Thyroid gland (tissue), 4 donors: ENCODE data around the gene PRCP. TPM values are rescaled to one million over a fixed set of nuclear protein-coding genes. Genes with fewer than 3 reads are reported as not detected.

Experiments
- DNase-seq, 2 donors: peaks; one replicate each; pipeline ENCODE4 v3.0.0-alpha.2; 2019
- H3K27ac ChIP-seq, 3 donors: fragments of 200-600 bp; sonication (generic); 1 replicate in 2 of 3; 2 replicates in 1 of 3; pipeline ENCODE4 v1.5.1; 2016 to 2019; ENCODE audit warnings: mild to moderate bottlenecking in 1 of 3, moderate library complexity in 1 of 3
- H3K27me3 ChIP-seq: fragments of 200-600 bp; sonication (generic); one replicate; pipeline ENCODE4 v1.5.1; 2019
- H3K36me3 ChIP-seq, 2 donors: fragments of 200-600 bp; sonication (generic); one replicate each; pipeline ENCODE4 v1.5.1; 2016 to 2019
- H3K4me1 ChIP-seq, 2 donors: fragments of 200-600 bp; sonication (generic); one replicate each; pipeline ENCODE4 v1.5.1; 2017 to 2019
- H3K4me3 ChIP-seq, 3 donors: fragments of 200-600 bp; sonication (generic); replicated peaks in 1 of 3; 1 replicate in 2 of 3; 2 replicates in 1 of 3; pipeline ENCODE4 v1.5.1; 2016; ENCODE audit warnings: mild to moderate bottlenecking in 1 of 3
- H3K9me3 ChIP-seq: fragments of 200-600 bp; sonication (generic); one replicate; pipeline ENCODE4 v1.5.1; 2017
- CTCF ChIP-seq, 6 experiments: fragments of 200-600 bp in 3 of 6; fragments of 450-650 bp in 3 of 6; sonication (generic) in 3 of 6; IDR thresholded peaks; one replicate each; pipeline ENCODE4 v1.5.1; 2016 to 2019; ENCODE audit warnings: antibody characterized with exemption in 6 of 6, mild to moderate bottlenecking in 2 of 6, inconsistent platforms in 1 of 6, moderate library complexity in 1 of 6
- POLR2A ChIP-seq, 2 donors: fragments of 450-650 bp; IDR thresholded peaks; one replicate each; pipeline ENCODE4 v1.6.1; 2017; ENCODE audit warnings: antibody characterized with exemption in 2 of 2, mild to moderate bottlenecking in 2 of 2, moderate library complexity in 1 of 2
- WGBS, 2 donors: methylation state at CpG; one replicate each; pipeline ENCODE4 v1.1.5; 2017; 5-methylcytosine and 5-hydroxymethylcytosine counted together
- intact Hi-C: fragments of 100-400 bp; cut with DNase I; formaldehyde crosslinking; loops from one replicate; pipeline ENCODE4 v1.15.1; 2023
- total RNA-seq, 4 donors: library from RNA; depleted of rRNA; stranded (reverse); fragments of >200 nt; gene quantifications; one replicate each; pipeline ENCODE4 v1.2.3, GENCODE V29; 2016

Gene PRCP
- total RNA-seq, 4 donors from 2014 or later, result 59.1 to 122 (median 81.1) TPM

- intact Hi-C loops, result no loop called here
- no peaks in the 10 kb centered on the region for H3K9me3 ChIP-seq
- no peaks in the 10 kb centered on the region for H3K27me3 ChIP-seq
- no peaks in the 10 kb centered on the region for H3K4me1 ChIP-seq
- no peak overlapping the region for H3K4me3 ChIP-seq
- no peak for DNase-seq
- no peak overlapping the region for H3K27ac ChIP-seq
- WGBS, 2 donors, result 96 to 98% methylated on average over 1 of the region's 1 CpG
- TF ChIP-seq CTCF (IDR thresholded peaks at IDR 0.05) (no peak), POLR2A (IDR thresholded peaks at IDR 0.05) (no peak)
- peaks cover 0 to 11% of the 10 kb centered on the region in 2 donors for H3K36me3 ChIP-seq
Observed at GRCh38 chr11:82830746-82831145, 69.5 kb downstream of the PRCP start.

GRCh38 chr11:82829101-82829500 is 71.1 kb downstream of the PRCP start:
- TF ChIP-seq POLR2A (IDR thresholded peaks at IDR 0.05) (no peak), CTCF (IDR thresholded peaks at IDR 0.05) (no peak)

GRCh38 chr11:82828472-82828871 is 71.8 kb downstream of the PRCP start:
- no peak for DNase-seq
- no peak overlapping the region for H3K4me3 ChIP-seq
- TF ChIP-seq CTCF (IDR thresholded peaks at IDR 0.05) (no peak), POLR2A (IDR thresholded peaks at IDR 0.05) (no peak)
- H3K27ac ChIP-seq, result no peak overlapping the region
- intact Hi-C loops, result no loop called here
- H3K36me3 ChIP-seq, result peaks cover 0 to under 1% of the 10 kb centered on the region in 2 donors
- H3K4me1 ChIP-seq, result peaks cover 0 to 7% of the 10 kb centered on the region in 2 donors
- no peaks in the 10 kb centered on the region for H3K9me3 ChIP-seq
- H3K27me3 ChIP-seq, result no peaks in the 10 kb centered on the region
- 100% methylated on average over 1 of the region's 1 CpG for WGBS, 2 donors

More at GRCh38 chr11:82829101-82829500, 71.1 kb downstream of the PRCP start:
- Histone ChIP-seq H3K27ac (no peak overlapping the region), H3K4me3 (no peak overlapping the region), H3K4me1 (peaks cover 0 to 3% of the 10 kb centered on the region in 2 donors), H3K27me3 (no peaks in the 10 kb centered on the region), H3K9me3 (no peaks in the 10 kb centered on the region), H3K36me3 (peaks cover 0 to 6% of the 10 kb centered on the region in 2 donors)
- 69 to 71% methylated on average over 1 of the region's 1 CpG for WGBS, 2 donors
- intact Hi-C loops, result no loop called here
- no peak for DNase-seq

GRCh38 chr11:82826526-82826925 is 73.7 kb downstream of the PRCP start:
- no peak for TF ChIP-seq POLR2A (IDR thresholded peaks at IDR 0.05)
- TF ChIP-seq CTCF (IDR thresholded peaks at IDR 0.05), result no peak
- no peaks in the 10 kb centered on the region for H3K36me3 ChIP-seq
- no peak overlapping the region for H3K4me3 ChIP-seq
- H3K27ac ChIP-seq, result no peak overlapping the region
- H3K27me3 ChIP-seq, result no peaks in the 10 kb centered on the region
- H3K9me3 ChIP-seq, result no peaks in the 10 kb centered on the region
- peaks cover 0 to 7% of the 10 kb centered on the region in 2 donors for H3K4me1 ChIP-seq
- intact Hi-C loops, result no loop called here
- no peak for DNase-seq

- H3K27me3 ChIP-seq, result no peaks in the 10 kb centered on the region
- 7 to 14% methylated on average over 2 of the region's 2 CpGs for WGBS, 2 donors
- peak overlapping the region in 1 of 3 donors; percentile 8 for H3K27ac ChIP-seq
Observed at GRCh38 chr11:82823647-82824619, 76.3 kb downstream of the PRCP start.

More at GRCh38 chr11:82823647-82824619, 76.3 kb downstream of the PRCP start:
- peak in 1 of 2 donors; percentile 3 for DNase-seq
- intact Hi-C loops, result no loop called here
- TF ChIP-seq CTCF (IDR thresholded peaks at IDR 0.05) (no peak), POLR2A (IDR thresholded peaks at IDR 0.05) (no peak)
- H3K9me3 ChIP-seq, result no peaks in the 10 kb centered on the region
- H3K4me3 ChIP-seq, result no peak overlapping the region
- H3K4me1 ChIP-seq, result peaks cover 0 to 7% of the 10 kb centered on the region in 2 donors
- H3K36me3 ChIP-seq, result no peaks in the 10 kb centered on the region
